NCI-H2196 (cell line): ENCODE measurements around the gene NR6A1.

ENCODE experiments used
- DNase-seq: peaks from one replicate; lab custom pipeline; 2025; ENCODE audit not compliant: unreplicated experiment; lab: John Stamatoyannopoulos, UW

Gene NR6A1

GRCh38 chr9:124730772-124731171 is 40.3 kb downstream of the NR6A1 start:
- no peak for DNase-seq

GRCh38 chr9:124726886-124727285 is 44.2 kb downstream of the NR6A1 start:
- no peak for DNase-seq

- no peak for DNase-seq
Measured at GRCh38 chr9:124725068-124725452, 46.1 kb downstream of the NR6A1 start.

GRCh38 chr9:124724415-124725067 is 46.6 kb downstream of the NR6A1 start:
- DNase-seq: no peak

- no peak for DNase-seq
Measured at GRCh38 chr9:124723352-124723751, 47.8 kb downstream of the NR6A1 start.

- DNase-seq: peak; percentile 23
Measured at GRCh38 chr9:124721109-124721906, 49.8 kb downstream of the NR6A1 start.

- DNase-seq: no peak
Measured at GRCh38 chr9:124720429-124721108, 50.5 kb downstream of the NR6A1 start.

- no peak for DNase-seq
Measured at GRCh38 chr9:124718928-124719327, 52.2 kb downstream of the NR6A1 start.

GRCh38 chr9:124717597-124717996 is 53.5 kb downstream of the NR6A1 start:
- no peak for DNase-seq

- no peak for DNase-seq
Measured at GRCh38 chr9:124716808-124717207, 54.3 kb downstream of the NR6A1 start.

- no peak for DNase-seq
Measured at GRCh38 chr9:124710766-124711165, 60.3 kb downstream of the NR6A1 start.

- no peak for DNase-seq
Measured at GRCh38 chr9:124709292-124709690, 61.8 kb downstream of the NR6A1 start.

- no peak for DNase-seq
Measured at GRCh38 chr9:124708633-124709291, 62.3 kb downstream of the NR6A1 start.

- no peak for DNase-seq
Measured at GRCh38 chr9:124708074-124708473, 63.0 kb downstream of the NR6A1 start.

- no peak for DNase-seq
Measured at GRCh38 chr9:124707666-124708065, 63.4 kb downstream of the NR6A1 start.

- no peak for DNase-seq
Measured at GRCh38 chr9:124706685-124707084, 64.4 kb downstream of the NR6A1 start.

- DNase-seq: no peak
Measured at GRCh38 chr9:124699575-124699974, 71.5 kb downstream of the NR6A1 start.

GRCh38 chr9:124698265-124698664 is 72.8 kb downstream of the NR6A1 start:
- DNase-seq: no peak

- no peak for DNase-seq
Measured at GRCh38 chr9:124697326-124698200, 73.5 kb downstream of the NR6A1 start.

GRCh38 chr9:124696101-124696500 is 75.0 kb downstream of the NR6A1 start:
- DNase-seq: no peak
